Vagina (tissue), 2 donors: ENCODE data around the gene YIPF6. TPM values are rescaled to one million over a fixed set of nuclear protein-coding genes. Genes with fewer than 3 reads are reported as not detected.

Experiments
- DNase-seq, 2 donors: peaks; one replicate each; pipeline ENCODE4 v3.0.0-alpha.2; 2017; ENCODE audit errors: extremely low spot score in 2 of 2
- H3K27ac ChIP-seq: fragments of 200-600 bp; sonication (generic); one replicate; pipeline ENCODE4 v1.5.1; 2019
- H3K27me3 ChIP-seq: fragments of 200-600 bp; sonication (generic); one replicate; pipeline ENCODE4 v1.5.1; 2019
- H3K36me3 ChIP-seq, 2 donors: fragments of 200-600 bp; sonication (generic); one replicate each; pipeline ENCODE4 v1.5.1; 2017 to 2019
- H3K4me1 ChIP-seq: fragments of 200-600 bp; sonication (generic); one replicate; pipeline ENCODE4 v1.5.1; 2019
- H3K4me3 ChIP-seq, 2 donors: fragments of 200-600 bp; sonication (generic); 1 replicate in 1 of 2; 2 replicates in 1 of 2; pipeline ENCODE4 v1.5.1; 2016 to 2019
- H3K9me3 ChIP-seq: fragments of 200-600 bp; sonication (generic); one replicate; pipeline ENCODE4 v1.5.1; 2019
- POLR2A ChIP-seq, 2 donors: fragments of 450-650 bp; IDR thresholded peaks; one replicate each; pipeline ENCODE4 v1.6.1; 2017; ENCODE audit warnings: antibody characterized with exemption in 2 of 2, mild to moderate bottlenecking in 2 of 2, moderate library complexity in 2 of 2
- POLR2AphosphoS5 ChIP-seq, 2 donors: sonication (generic); formaldehyde crosslinking; IDR thresholded peaks; one replicate each; pipeline ENCODE4 v1.9.0; 2017; ENCODE audit warnings: antibody characterized with exemption in 2 of 2, mild to moderate bottlenecking in 2 of 2, low read depth in 1 of 2; ENCODE audit not compliant: insufficient read depth in 1 of 2
- intact Hi-C: fragments of 100-400 bp; cut with DNase I; formaldehyde crosslinking; loops from one replicate; pipeline ENCODE4 v1.15.1; 2023
- total RNA-seq: library from RNA; depleted of rRNA; stranded (reverse); fragments of >200 nt; gene quantifications from one replicate; pipeline ENCODE4 v1.2.3, GENCODE V29; 2016
- TF ChIP-seq, protein P1 (sequence below), 3 experiments: fragments of 450-650 bp in 2 of 3; fragments of 200-600 bp in 1 of 3; sonication (generic) in 1 of 3; IDR thresholded peaks; one replicate each; pipeline ENCODE4 v1.5.1; 2017 to 2019; ENCODE audit warnings: antibody characterized with exemption in 3 of 3, mild to moderate bottlenecking in 2 of 3, moderate library complexity in 2 of 3

Gene YIPF6
- total RNA-seq, 1 donor from 2014 or later = 19.2 TPM

GRCh38 chrX:68571292-68571609 lies 72.4 kb downstream of the YIPF6 start:
- no peak overlapping the region for H3K27ac ChIP-seq
- H3K4me1 ChIP-seq = no peaks in the 10 kb centered on the region
- intact Hi-C loops = no loop called here
- no peak overlapping the region for H3K4me3 ChIP-seq
- no peak for DNase-seq
- no peaks in the 10 kb centered on the region for H3K9me3 ChIP-seq
- H3K36me3 ChIP-seq = no peaks in the 10 kb centered on the region
- no peaks in the 10 kb centered on the region for H3K27me3 ChIP-seq
- TF ChIP-seq POLR2A (IDR thresholded peaks at IDR 0.05) (no peak), POLR2AphosphoS5 (IDR thresholded peaks at IDR 0.05; ENCODE audit: insufficient read depth in 1 of 2, low read depth in 1 of 2) (no peak)
- TF ChIP-seq, protein P1, sequence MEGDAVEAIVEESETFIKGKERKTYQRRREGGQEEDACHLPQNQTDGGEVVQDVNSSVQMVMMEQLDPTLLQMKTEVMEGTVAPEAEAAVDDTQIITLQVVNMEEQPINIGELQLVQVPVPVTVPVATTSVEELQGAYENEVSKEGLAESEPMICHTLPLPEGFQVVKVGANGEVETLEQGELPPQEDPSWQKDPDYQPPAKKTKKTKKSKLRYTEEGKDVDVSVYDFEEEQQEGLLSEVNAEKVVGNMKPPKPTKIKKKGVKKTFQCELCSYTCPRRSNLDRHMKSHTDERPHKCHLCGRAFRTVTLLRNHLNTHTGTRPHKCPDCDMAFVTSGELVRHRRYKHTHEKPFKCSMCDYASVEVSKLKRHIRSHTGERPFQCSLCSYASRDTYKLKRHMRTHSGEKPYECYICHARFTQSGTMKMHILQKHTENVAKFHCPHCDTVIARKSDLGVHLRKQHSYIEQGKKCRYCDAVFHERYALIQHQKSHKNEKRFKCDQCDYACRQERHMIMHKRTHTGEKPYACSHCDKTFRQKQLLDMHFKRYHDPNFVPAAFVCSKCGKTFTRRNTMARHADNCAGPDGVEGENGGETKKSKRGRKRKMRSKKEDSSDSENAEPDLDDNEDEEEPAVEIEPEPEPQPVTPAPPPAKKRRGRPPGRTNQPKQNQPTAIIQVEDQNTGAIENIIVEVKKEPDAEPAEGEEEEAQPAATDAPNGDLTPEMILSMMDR (IDR thresholded peaks at IDR 0.05) = no peak

GRCh38 chrX:68571610-68572311 lies 72.9 kb downstream of the YIPF6 start:
- Histone ChIP-seq H3K4me1 (no peaks in the 10 kb centered on the region), H3K36me3 (no peaks in the 10 kb centered on the region), H3K27me3 (no peaks in the 10 kb centered on the region), H3K27ac (no peak overlapping the region), H3K9me3 (no peaks in the 10 kb centered on the region), H3K4me3 (no peak overlapping the region)
- intact Hi-C loops = no loop called here
- TF ChIP-seq POLR2AphosphoS5 (IDR thresholded peaks at IDR 0.05; ENCODE audit: insufficient read depth in 1 of 2, low read depth in 1 of 2) = no peak
- TF ChIP-seq, protein P1 (IDR thresholded peaks at IDR 0.05) = no peak
- no peak for TF ChIP-seq POLR2A (IDR thresholded peaks at IDR 0.05)
- DNase-seq = no peak

- DNase-seq = no peak
- Histone ChIP-seq H3K4me3 (no peak overlapping the region), H3K27me3 (no peaks in the 10 kb centered on the region), H3K36me3 (no peaks in the 10 kb centered on the region), H3K27ac (no peak overlapping the region), H3K9me3 (no peaks in the 10 kb centered on the region), H3K4me1 (no peaks in the 10 kb centered on the region)
- intact Hi-C loops = no loop called here
- TF ChIP-seq POLR2A (IDR thresholded peaks at IDR 0.05) (no peak), POLR2AphosphoS5 (IDR thresholded peaks at IDR 0.05; ENCODE audit: insufficient read depth in 1 of 2, low read depth in 1 of 2) (no peak)
- TF ChIP-seq, protein P1 (IDR thresholded peaks at IDR 0.05) = no peak
These were observed 75.4 kb downstream of the YIPF6 start for GRCh38 chrX:68574240-68574639.

DNA sequence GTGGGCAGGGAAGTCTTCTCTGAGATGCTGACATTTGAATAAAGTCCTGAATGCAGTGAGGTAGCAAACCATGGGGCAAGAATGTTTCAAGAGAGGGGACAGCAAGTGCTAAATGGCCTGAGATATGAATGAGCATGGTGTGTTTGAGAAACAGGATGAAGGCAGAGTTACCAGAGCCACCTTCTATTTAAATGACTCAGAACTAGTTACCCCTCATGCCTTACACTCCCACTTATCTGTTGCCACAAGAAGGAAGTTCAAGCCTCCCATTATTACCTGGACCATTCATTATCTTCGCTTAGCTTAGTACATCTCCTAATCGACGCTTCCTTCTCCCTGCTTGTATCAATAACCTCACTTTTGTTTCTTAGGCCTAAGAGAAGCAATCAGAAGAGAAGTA lies 81.0 kb downstream of the YIPF6 start:
- no peaks in the 10 kb centered on the region for H3K36me3 ChIP-seq
- no peaks in the 10 kb centered on the region for H3K4me1 ChIP-seq
- no peak for DNase-seq
- intact Hi-C loops = no loop called here
- no peak overlapping the region for H3K4me3 ChIP-seq
- H3K27me3 ChIP-seq = no peaks in the 10 kb centered on the region
- no peaks in the 10 kb centered on the region for H3K9me3 ChIP-seq
- TF ChIP-seq, protein P1 (IDR thresholded peaks at IDR 0.05) = no peak
- TF ChIP-seq POLR2A (IDR thresholded peaks at IDR 0.05) = no peak
- no peak for TF ChIP-seq POLR2AphosphoS5 (IDR thresholded peaks at IDR 0.05; ENCODE audit: insufficient read depth in 1 of 2, low read depth in 1 of 2)
- H3K27ac ChIP-seq = no peak overlapping the region

DNA sequence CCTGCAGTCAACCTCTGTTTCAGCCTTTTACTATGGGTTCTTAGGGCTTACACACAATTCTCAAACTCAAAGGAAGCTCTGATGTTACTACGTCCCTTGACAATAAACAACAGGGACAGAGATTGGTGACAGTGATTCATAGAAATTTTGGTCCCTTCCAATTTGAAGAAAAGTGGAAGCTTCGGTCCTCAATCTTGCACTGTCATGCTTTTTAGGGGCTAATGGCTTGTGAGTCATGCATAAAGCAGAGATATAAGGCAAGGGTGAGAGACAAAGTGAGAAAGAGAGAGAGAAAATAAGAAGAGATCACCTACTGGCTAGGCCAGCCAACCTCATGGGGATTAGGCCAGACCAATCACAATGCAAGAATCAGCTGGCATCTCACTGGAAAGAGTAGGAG lies 85.4 kb downstream of the YIPF6 start:
- TF ChIP-seq POLR2AphosphoS5 (IDR thresholded peaks at IDR 0.05; ENCODE audit: insufficient read depth in 1 of 2, low read depth in 1 of 2) = no peak
- TF ChIP-seq, protein P1 (IDR thresholded peaks at IDR 0.05) = no peak
- TF ChIP-seq POLR2A (IDR thresholded peaks at IDR 0.05) = no peak
- Histone ChIP-seq H3K27me3 (no peaks in the 10 kb centered on the region), H3K4me1 (no peaks in the 10 kb centered on the region), H3K36me3 (no peaks in the 10 kb centered on the region), H3K9me3 (no peaks in the 10 kb centered on the region), H3K4me3 (no peak overlapping the region), H3K27ac (no peak overlapping the region)
- intact Hi-C loops = no loop called here
- DNase-seq = no peak
